HCT116 (cell line): ENCODE measurements around the gene NCSTN. TPM values are rescaled to one million over a fixed set of nuclear protein-coding genes. Genes with fewer than 3 reads are reported as not detected.
A peak's percentile ranks its signal among the peaks of the same experiment; 100 is the strongest.

Experiments used
- ATAC-seq: fragments of 200-7000 bp; cut with Tn5 transposase; 2 replicates; pipeline ENCODE4 v1.9.1; 2020; ENCODE audit warnings: mild to moderate bottlenecking, moderate library complexity
- BruUV-seq: library from RNA; stranded (reverse); fragments of 400-500 nt; replicated peaks from 2 replicates; lab custom pipeline; 2021; lab: Mats Ljungman, UMichigan
- CTCF ChIA-PET: fragments of 300-600 bp; sonication (Branson Sonifier 250); formaldehyde crosslinking; loops from one replicate; lab custom pipeline; 2021; ENCODE audit warnings: antibody characterized with exemption; lab: Charles Lee
- POLR2A ChIA-PET: fragments of 300-600, 350-600 bp; sonication (Branson Sonifier 250); formaldehyde crosslinking; loops from one replicate; lab custom pipeline; 2021; ENCODE audit warnings: antibody characterized with exemption; lab: Charles Lee
- RAD21 ChIA-PET, 2 experiments: fragments of 300-600 bp; sonication (Branson Sonifier 250); formaldehyde crosslinking; loops; one replicate each; lab custom pipeline; 2023; ENCODE audit warnings: low total read pairs in 2 of 2; ENCODE audit not compliant: uncharacterized antibody in 2 of 2, unreplicated experiment in 2 of 2, low non-redundant PET in 1 of 2; lab: Charles Lee
- DNase-seq: peaks from one replicate; pipeline ENCODE4 v3.0.0-alpha.2; 2010; ENCODE audit warnings: low read depth, low spot score
- H2AFZ ChIP-seq: fragments of 200-600 bp; shearing (Covaris generic), sonication (generic); 2 replicates; pipeline ENCODE4 v1.6.1; 2017; ENCODE audit warnings: low read depth, mixed run types, mixed read lengths, antibody characterized with exemption, low read length; ENCODE audit not compliant: poor library complexity, severe bottlenecking
- H3K27ac ChIP-seq: 2 replicates; pipeline ENCODE4 v1.5.1; 2012; ENCODE audit warnings: low read depth, low read length
- H3K27me3 ChIP-seq: fragments of 200-600 bp; sonication (generic); 2 replicates; pipeline ENCODE4 v1.6.1; 2016; ENCODE audit warnings: mixed run types, low read length, mixed read lengths; ENCODE audit not compliant: insufficient read depth
- H3K36me3 ChIP-seq, 2 experiments: fragments of 200-500 bp in 1 of 2; fragments of 200-600 bp in 1 of 2; sonication (Bioruptor generic) in 1 of 2; sonication (generic) in 1 of 2; 2 replicates each; pipeline versions ENCODE4 v1.5.1 to v1.6.1; 2014 to 2016; ENCODE audit warnings: low read length in 2 of 2, inconsistent platforms in 1 of 2, mixed read lengths in 1 of 2, mixed run types in 1 of 2; ENCODE audit not compliant: insufficient read depth in 2 of 2, control insufficient read depth in 1 of 2
- H3K4me1 ChIP-seq, 2 experiments: fragments of 200-600 bp in 1 of 2; sonication (generic) in 1 of 2; 2 replicates each; pipeline versions ENCODE4 v1.5.1 to v1.6.1; 2012 to 2017; ENCODE audit warnings: low read length in 2 of 2, inconsistent platforms in 1 of 2, mild to moderate bottlenecking in 1 of 2, mixed read lengths in 1 of 2, mixed run types in 1 of 2, moderate library complexity in 1 of 2; ENCODE audit not compliant: insufficient read depth in 2 of 2, control insufficient read depth in 1 of 2
- H3K4me2 ChIP-seq: fragments of 200-600 bp; sonication (generic); 2 replicates; pipeline ENCODE4 v1.6.1; 2017; ENCODE audit warnings: mixed run types, low read length, mixed read lengths
- H3K4me3 ChIP-seq, 2 experiments: fragments of 200-600 bp in 1 of 2; sonication (generic) in 1 of 2; replicated peaks in 1 of 2; 2 replicates each; pipeline ENCODE4 v1.5.1; 2011 to 2016; ENCODE audit warnings: low read length in 2 of 2, control low read depth in 1 of 2, low read depth in 1 of 2, mild to moderate bottlenecking in 1 of 2, mixed read lengths in 1 of 2, mixed run types in 1 of 2
- H3K79me2 ChIP-seq: fragments of 200-600 bp; sonication (generic); 2 replicates; pipeline ENCODE4 v1.6.1; 2017; ENCODE audit warnings: mild to moderate bottlenecking, mixed run types, low read length, moderate library complexity, mixed read lengths; ENCODE audit not compliant: insufficient read depth
- H3K9ac ChIP-seq: fragments of 200-600 bp; sonication (generic); 2 replicates; pipeline ENCODE4 v1.6.1; 2016; ENCODE audit warnings: low read length, mixed read lengths
- H3K9me2 ChIP-seq: fragments of 200-600 bp; sonication (generic), shearing (Covaris generic); 2 replicates; pipeline ENCODE4 v1.6.1; 2017; ENCODE audit warnings: mixed run types, mild to moderate bottlenecking, moderate library complexity; ENCODE audit not compliant: insufficient read depth
- H3K9me3 ChIP-seq, 2 experiments: fragments of 200-500 bp in 1 of 2; fragments of 200-600 bp in 1 of 2; sonication (Bioruptor generic) in 1 of 2; sonication (generic) in 1 of 2; 2 replicates each; pipeline ENCODE4 v1.6.1; 2014 to 2017; ENCODE audit warnings: low read length in 2 of 2, mixed read lengths in 2 of 2, inconsistent platforms in 1 of 2, low read depth in 1 of 2, mild to moderate bottlenecking in 1 of 2, mixed run types in 1 of 2, moderate library complexity in 1 of 2; ENCODE audit not compliant: control insufficient read depth in 1 of 2, insufficient read depth in 1 of 2
- H4K20me1 ChIP-seq: fragments of 200-600 bp; sonication (generic), shearing (Covaris generic); 2 replicates; pipeline ENCODE4 v1.6.1; 2017; ENCODE audit warnings: mixed run types, mild to moderate bottlenecking, moderate library complexity; ENCODE audit not compliant: insufficient read depth
- EZH2phosphoT487 ChIP-seq: fragments of 200-600 bp; IDR thresholded peaks from 2 replicates; pipeline ENCODE4 v1.6.1; 2018; ENCODE audit warnings: antibody characterized with exemption, borderline replicate concordance
- FOSL1 ChIP-seq: IDR thresholded peaks from 2 replicates; pipeline ENCODE4 v1.6.1; 2012; ENCODE audit warnings: low read depth
- YY1 ChIP-seq: IDR thresholded peaks from 2 replicates; pipeline ENCODE4 v1.6.1; 2011; ENCODE audit warnings: low read length, low read depth, moderate library complexity, mild to moderate bottlenecking; ENCODE audit not compliant: insufficient replicate concordance; ENCODE audit errors: extremely low read depth
- ZFX ChIP-seq: fragments of 450-650 bp; IDR thresholded peaks from 2 replicates; pipeline ENCODE4 v1.6.1; 2017
- ZNF274 ChIP-seq: fragments of 200-500 bp; sonication (Bioruptor generic); IDR thresholded peaks from 2 replicates; pipeline ENCODE4 v1.6.1; 2014; ENCODE audit warnings: mild to moderate bottlenecking, low read depth, low read length, inconsistent platforms
- intact Hi-C: fragments of 100-400 bp; cut with micrococcal nuclease; formaldehyde crosslinking; loops from 2 replicates; pipeline ENCODE4 v1.10.0; 2022
- total RNA-seq: library from RNA; stranded (reverse); gene quantifications from one replicate; pipeline ENCODE4 v1.2.1, GENCODE V29; 2021; ENCODE audit not compliant: unreplicated experiment
- TF ChIP-seq, protein P1 (sequence below): IDR thresholded peaks from 2 replicates; pipeline ENCODE4 v1.6.1; 2012; ENCODE audit warnings: low read depth

NCSTN gene
- total RNA-seq, 1 experiment from 2014 or later, result 68.4 TPM

DNA sequence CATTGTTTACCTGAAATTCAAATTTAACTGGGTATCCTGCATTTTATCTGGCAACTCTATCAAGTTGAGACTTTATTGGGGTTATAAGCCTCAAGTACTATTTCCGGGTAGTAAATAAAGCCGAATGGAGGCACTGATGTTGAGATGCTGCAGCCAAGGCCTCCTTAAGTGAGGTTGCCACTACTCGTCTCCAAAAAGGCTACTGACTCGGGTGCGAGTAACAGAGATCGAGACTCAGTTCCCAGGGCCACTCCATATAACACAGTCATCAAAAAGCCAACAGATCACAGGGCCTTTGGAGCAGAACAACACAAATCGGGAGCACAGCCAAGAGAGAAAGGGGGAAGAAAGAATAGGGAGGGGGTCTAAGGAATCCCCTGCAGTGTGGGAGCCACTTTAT lies 657 bp upstream of the NCSTN start:
- Histone ChIP-seq H3K27me3 (no peaks in the 10 kb centered on the region), H4K20me1 (no peaks in the 10 kb centered on the region), H3K9ac (peak overlapping the region; percentile 77), H3K79me2 (peaks cover 72% of the 10 kb centered on the region), H3K27ac (peak overlapping the region; percentile 59), H3K36me3 (peaks cover 26 to 29% of the 10 kb centered on the region in 2 experiments), H3K4me3 (peak overlapping the region; percentile 89 to 97), H3K4me2 (peak overlapping the region; percentile 76), H3K9me2 (no peaks in the 10 kb centered on the region), H3K4me1 (peaks cover 4 to 12% of the 10 kb centered on the region in 2 experiments; a peak in 3 of 4 replicates), H3K9me3 (no peaks in the 10 kb centered on the region), H2AFZ (no peak overlapping the region)
- BruUV-seq, result TSS peak; percentile 82
- TF ChIP-seq, protein P1, sequence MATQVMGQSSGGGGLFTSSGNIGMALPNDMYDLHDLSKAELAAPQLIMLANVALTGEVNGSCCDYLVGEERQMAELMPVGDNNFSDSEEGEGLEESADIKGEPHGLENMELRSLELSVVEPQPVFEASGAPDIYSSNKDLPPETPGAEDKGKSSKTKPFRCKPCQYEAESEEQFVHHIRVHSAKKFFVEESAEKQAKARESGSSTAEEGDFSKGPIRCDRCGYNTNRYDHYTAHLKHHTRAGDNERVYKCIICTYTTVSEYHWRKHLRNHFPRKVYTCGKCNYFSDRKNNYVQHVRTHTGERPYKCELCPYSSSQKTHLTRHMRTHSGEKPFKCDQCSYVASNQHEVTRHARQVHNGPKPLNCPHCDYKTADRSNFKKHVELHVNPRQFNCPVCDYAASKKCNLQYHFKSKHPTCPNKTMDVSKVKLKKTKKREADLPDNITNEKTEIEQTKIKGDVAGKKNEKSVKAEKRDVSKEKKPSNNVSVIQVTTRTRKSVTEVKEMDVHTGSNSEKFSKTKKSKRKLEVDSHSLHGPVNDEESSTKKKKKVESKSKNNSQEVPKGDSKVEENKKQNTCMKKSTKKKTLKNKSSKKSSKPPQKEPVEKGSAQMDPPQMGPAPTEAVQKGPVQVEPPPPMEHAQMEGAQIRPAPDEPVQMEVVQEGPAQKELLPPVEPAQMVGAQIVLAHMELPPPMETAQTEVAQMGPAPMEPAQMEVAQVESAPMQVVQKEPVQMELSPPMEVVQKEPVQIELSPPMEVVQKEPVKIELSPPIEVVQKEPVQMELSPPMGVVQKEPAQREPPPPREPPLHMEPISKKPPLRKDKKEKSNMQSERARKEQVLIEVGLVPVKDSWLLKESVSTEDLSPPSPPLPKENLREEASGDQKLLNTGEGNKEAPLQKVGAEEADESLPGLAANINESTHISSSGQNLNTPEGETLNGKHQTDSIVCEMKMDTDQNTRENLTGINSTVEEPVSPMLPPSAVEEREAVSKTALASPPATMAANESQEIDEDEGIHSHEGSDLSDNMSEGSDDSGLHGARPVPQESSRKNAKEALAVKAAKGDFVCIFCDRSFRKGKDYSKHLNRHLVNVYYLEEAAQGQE, result no peak
- TF ChIP-seq ZNF274, result no peak
- no peak for TF ChIP-seq FOSL1
- no peak for TF ChIP-seq EZH2phosphoT487
- ATAC-seq, result peak; percentile 19
- ChIA-PET POLR2A (no interaction called here), RAD21 (no interaction called here), CTCF (no interaction called here)
- DNase-seq, result no peak
- intact Hi-C loops, result no loop called here

DNA sequence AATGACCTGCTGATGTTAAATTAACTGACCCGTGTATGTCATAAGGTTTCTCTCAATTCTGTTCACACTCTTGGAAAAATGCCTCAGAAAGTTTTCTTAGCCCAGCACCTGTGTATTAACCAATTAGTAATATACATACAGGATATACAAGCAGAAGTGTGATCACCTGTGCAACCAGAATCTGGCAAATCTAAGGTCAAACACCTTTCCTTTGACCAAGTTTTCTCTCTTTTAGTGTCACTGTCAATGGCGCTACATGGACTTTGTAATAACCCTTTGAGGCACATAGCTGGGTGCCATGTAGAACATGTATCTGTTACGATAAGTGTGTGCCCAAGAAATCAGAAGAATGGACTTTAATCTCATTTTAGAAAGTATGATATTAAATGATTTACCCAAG lies 1.1 kb downstream of the NCSTN start:
- ATAC-seq (no peak), DNase-seq (no peak)
- Histone ChIP-seq H3K36me3 (peaks cover 12 to 14% of the 10 kb centered on the region in 2 experiments), H3K4me3 (peak overlapping the region; percentile 89 to 97), H3K27ac (no peak overlapping the region; the same call in 1 of the 2 replicates), H3K9me3 (no peaks in the 10 kb centered on the region), H4K20me1 (no peaks in the 10 kb centered on the region), H3K9ac (peak overlapping the region; percentile 77), H3K79me2 (peaks cover 56% of the 10 kb centered on the region), H3K4me2 (peak overlapping the region; percentile 76), H3K9me2 (no peaks in the 10 kb centered on the region), H3K27me3 (no peaks in the 10 kb centered on the region), H2AFZ (no peak overlapping the region), H3K4me1 (peaks cover 4 to 12% of the 10 kb centered on the region in 2 experiments; a peak in 3 of 4 replicates)
- ChIA-PET RAD21 (no interaction called here), POLR2A (no interaction called here), CTCF (interaction anchor here (1.2 kb wide), 1 partner anchor 32 kb away, joined by 4 read pairs; no protein-coding TSS in a partner anchor)
- TF ChIP-seq YY1, result no peak
- TF ChIP-seq, protein P1, result no peak
- TF ChIP-seq ZFX, result no peak
- intact Hi-C loops, result no loop called here
- no TSS peak for BruUV-seq
